NCI-H1417 treated with DMSO at 0.1 percent for 48 hours (cell line): ENCODE measurements around the gene OR2B6.

ENCODE experiments used
- DNase-seq: peaks from one replicate; lab custom pipeline; 2025; lab: John Stamatoyannopoulos, UW

The OR2B6 gene

DNA sequence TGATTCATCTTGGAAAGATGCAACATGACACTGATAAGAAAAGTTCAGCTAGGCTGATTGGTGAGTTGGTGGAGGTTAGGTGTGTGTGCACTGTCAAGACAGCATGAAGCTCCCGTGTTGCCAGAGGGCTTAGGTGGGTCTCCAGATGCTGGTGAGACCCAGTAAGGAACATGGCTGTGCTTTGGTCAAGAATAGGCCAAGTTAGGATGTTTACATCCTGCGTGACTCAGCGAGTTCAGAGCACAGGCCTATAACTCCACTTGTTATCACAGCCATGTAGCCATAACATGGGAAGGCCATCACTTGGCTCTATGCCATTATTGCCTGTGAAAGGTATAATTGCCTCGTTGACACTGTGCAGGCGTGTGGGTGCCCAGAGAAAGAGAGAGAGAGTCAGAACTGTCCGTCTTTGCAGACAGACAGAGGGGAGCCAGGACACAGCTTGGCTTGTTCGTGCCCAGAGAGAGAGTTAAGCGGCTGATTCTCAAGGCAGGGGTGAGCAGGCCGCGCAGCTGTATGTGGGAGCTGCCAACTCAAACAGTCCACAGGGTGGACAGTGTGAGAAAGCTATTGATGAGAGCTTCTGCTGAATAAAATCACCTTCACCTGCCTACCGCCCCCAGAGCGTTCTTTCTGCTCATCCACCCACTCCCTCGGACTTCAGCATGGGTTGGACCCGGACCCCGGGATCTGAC is 43.5 kb downstream of the OR2B6 start:
- no peak for DNase-seq

- no peak for DNase-seq
Observed at GRCh38 chr6:28001351-28001750, 44.3 kb downstream of the OR2B6 start.

GRCh38 chr6:28001751-28002150 is 44.7 kb downstream of the OR2B6 start:
- DNase-seq: no peak

GRCh38 chr6:28002161-28002560 is 45.1 kb downstream of the OR2B6 start:
- no peak for DNase-seq

DNA sequence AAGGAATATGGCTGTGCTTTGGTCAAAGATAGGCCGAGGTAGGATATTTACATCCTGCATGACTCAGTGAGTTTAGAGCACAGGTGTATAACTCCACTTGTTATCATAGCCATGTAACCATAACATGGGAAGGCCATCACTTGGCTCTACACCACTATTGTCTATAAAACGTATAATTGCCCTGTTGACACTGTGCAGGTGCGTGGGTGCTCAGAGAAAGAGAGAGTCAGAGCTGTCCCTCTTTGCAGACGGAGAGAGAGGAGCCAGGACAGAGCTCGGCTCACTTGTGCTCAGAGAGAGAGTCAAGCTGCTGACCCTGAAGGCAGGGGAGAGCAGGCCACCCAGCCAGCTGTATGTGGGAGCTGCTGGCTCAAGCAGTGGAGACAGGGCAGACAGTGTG is 46.0 kb downstream of the OR2B6 start:
- DNase-seq: peak; percentile 3

DNA sequence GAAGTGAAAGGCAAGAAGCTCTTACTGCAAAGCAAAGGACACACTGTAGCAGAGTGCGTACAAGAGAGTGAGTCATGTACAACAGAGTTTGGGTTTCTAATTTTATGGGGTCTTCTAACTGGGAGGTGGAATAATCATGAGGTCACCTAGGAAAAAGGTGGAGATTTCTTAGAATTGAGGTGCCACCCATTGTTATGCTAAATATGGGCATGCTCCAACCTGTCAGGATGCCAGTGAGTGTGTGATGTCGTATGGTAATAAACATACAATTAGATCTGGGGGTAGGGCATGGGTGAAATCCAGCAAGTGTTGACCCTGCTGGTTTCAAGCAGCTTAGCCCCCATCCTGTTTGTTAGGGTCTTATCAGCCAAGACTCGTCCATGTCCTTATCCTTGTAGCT is 46.6 kb downstream of the OR2B6 start:
- peak; percentile 1 for DNase-seq

DNA sequence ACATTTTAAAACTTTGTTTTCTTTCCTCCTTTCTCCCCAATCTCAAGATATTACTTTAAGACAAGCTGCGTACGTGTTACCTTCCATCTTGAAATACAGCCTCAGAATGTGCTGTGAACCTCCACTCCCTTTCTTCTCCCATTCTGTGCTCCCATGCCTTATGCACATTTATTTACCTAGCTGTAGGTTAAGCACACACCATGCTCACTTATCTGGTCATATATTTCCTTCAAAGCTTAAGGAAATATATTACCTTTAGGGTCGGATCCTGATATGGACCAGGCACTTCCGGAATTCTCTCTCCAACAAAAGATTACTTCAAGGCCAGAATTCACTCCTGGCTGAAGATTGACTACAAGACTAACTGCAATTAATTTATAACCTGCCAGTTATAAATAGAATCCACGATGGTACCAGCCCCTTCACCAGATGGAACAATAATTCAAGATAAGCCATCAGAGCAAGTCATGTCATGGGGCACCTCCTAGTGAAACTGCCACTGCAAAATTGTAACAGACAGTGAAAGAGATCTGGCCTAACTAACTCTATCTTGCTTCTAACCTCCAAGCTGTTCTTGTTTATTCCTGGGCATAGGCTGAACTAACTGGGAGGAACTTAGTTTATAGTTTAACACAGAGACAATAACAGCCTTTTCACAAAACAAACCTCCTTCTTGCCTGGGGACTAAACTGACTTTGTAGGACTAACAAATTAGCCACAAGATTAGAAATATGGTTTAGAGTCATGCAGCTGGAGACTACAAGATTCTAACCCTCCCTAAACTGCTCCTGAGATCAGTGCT is 47.5 kb downstream of the OR2B6 start:
- DNase-seq: no peak

- no peak for DNase-seq
Observed at GRCh38 chr6:28005152-28005890, 48.3 kb downstream of the OR2B6 start.

DNA sequence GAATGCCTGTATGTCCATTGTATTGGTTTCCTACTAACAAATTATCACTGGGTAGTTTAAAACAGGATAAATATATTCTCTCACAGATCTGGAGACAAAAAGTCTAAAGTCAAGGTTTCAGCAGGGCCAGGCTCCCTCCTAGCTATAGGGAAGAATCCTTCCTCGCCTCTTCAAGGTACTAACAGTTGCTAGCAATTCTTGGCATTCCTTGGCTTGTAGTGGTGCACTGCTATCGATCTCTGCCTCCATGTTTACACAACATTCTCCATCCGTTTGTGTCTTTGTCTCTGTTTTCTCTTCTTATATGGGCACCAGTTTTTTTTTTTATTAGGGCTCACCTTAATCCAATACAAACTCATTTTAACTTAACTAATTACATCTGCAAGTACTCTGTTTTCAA is 48.9 kb downstream of the OR2B6 start:
- DNase-seq: no peak
